ENCODE results near the gene APBA2.

Gene APBA2

GRCh38 chr15:28956491-28956890 is 70.7 kb downstream of the APBA2 start:
- DNase-seq (ENCODE audit: low read depth in 2 of 2): no peak

DNA sequence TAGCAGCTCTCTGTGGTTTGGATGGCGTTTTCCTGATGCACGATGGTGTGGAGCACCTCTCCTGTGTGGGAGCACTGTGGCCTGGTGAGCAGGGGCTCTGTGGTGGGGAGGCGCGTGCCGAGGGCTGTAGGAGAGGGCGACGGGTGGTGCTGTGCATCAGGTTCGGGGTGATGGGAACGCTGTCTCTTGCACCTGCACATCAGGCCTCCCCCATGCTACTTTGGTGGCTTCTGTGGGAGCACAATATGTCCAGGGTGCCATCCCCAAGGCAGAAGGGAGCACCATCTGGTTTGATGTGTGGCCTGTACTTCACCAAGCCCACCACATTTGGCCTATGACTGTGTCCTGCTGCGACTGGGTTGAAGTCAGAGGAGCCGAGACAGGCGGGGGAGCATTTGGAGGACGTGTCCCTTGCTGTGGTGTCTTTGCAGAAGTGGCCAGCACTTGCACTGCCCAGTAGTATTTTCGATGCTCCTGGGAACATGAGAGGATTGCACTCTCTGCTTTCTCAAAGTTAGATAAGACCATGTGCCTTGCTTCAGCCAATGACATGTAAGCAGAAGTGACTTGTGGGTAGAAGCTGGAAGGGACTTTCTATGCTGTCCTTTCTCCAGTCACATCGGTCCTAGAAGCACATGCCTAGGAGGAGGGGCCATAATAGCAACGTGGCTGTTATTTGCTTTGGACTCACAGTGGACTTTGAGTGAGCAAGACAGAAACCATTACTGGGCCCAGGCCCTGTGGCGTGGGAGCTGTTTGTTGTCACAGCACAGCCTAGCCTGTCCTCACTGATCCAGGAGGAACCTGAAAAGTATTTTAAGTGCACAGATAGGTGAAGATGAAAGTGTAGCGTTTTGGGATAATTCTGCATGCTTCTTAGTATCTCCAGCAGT is 72.1 kb downstream of the APBA2 start:
- DNase-seq (ENCODE audit: low read depth in 2 of 2): no peak

DNA sequence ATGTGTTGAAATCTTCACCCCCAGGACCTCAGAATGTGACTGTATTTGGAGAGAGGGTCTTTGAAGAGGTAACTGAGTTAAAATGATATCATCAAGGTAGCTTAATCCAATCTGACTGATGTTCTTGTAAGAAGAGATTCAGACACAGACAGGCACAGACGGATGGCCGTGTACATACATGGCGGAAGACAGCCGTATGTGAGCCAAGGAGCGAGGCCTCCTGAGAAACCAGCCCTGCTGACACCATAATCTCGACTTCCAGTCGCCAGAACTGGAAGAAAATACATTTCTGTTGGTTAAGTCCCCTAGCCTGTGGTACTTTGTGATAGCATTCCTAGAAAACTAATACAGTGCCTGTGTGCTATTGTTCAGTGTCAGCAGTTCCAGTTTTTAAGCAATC is 73.6 kb downstream of the APBA2 start:
- DNase-seq (ENCODE audit: low read depth in 2 of 2): no peak

GRCh38 chr15:28960979-28961378 is 75.2 kb downstream of the APBA2 start:
- DNase-seq (ENCODE audit: low read depth in 2 of 2): no peak

- DNase-seq (ENCODE audit: low read depth in 2 of 2): no peak
Measured at GRCh38 chr15:28961391-28961790, 75.6 kb downstream of the APBA2 start.

DNA sequence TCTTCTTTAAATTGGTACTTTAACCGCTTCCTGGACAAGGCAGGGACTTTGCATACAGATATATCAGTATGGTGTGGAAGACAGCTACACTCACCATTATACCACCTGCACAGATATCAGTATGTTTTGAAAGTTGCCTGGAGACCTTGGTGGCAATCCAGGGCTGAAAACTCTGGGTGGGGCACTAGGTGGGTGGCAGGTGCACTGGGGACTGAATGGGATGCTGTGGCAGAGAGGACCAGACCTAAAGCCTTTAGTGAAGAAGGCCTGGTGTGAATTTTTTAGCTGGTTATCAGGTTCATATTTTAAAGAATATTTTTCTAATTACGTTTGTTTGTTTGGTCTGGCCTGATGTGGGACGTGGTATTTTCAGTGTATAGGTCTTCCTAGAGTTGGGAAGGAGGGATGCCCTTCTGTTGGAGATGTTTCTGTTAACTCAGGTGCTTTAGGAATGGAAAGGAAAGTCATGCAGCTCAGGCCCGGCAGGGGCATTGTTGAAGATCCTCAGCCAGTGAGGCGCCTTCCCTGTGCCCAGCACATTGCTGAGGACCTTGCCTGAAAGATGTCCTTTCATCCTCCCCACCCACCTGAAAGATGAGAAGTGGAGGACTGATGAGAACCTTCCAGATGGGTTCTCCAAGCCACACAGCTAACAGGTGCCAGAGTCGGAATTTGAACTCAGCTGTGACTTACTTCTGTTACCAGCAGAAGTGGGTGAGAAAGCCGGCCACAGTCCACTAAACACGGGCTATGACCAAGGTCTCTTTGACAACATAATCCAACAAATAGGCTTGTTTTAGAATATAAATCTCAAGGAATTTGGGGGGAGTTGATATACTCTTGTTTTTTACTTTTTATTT is 77.3 kb downstream of the APBA2 start:
- DNase-seq (ENCODE audit: low read depth in 2 of 2): no peak

GRCh38 chr15:28963711-28964081 is 77.9 kb downstream of the APBA2 start:
- no peak for DNase-seq (ENCODE audit: low read depth in 2 of 2)

DNA sequence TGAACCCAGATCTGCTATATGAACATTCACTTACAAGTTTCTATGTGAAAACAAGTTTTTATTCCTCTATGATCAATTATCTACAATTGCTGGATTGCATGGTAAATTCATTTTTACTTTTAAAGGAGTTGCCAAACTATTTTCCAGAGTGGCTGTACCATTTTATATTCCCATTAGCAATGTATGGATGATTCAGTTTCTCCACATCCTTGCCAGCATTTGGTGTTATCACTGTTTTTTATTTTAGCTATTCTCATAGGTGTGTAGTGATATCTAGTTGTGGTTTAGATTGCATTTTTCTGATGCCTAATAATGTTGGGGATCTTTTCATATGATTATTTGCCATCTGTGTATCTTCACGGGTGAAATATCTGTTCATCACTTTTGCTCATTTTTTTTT is 78.3 kb downstream of the APBA2 start:
- no peak for DNase-seq (ENCODE audit: low read depth in 2 of 2)

GRCh38 chr15:28967066-28967465 is 81.3 kb downstream of the APBA2 start:
- DNase-seq (ENCODE audit: low read depth in 2 of 2): no peak

DNA sequence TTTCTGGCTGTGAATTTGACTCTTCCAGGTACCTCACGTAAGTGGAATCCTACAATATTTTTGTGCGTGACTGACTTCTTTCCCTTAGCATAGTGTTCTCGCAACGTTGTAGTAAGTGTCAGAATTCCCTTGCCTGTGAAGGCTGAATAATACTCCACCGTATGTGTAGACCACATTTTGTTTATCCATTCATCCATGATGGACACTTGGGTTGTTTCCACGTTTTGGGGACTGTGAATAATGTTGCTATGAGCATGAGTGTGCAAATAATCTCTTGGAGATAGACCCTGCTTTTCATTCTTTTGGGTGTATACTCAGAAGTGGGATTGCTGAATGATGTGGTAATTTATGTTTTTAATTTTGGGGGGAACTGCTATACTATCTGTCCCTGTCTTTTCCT is 82.2 kb downstream of the APBA2 start:
- DNase-seq (ENCODE audit: low read depth in 2 of 2): no peak

GRCh38 chr15:28969511-28970085 is 83.8 kb downstream of the APBA2 start:
- no peak for DNase-seq (ENCODE audit: low read depth in 2 of 2)

DNA sequence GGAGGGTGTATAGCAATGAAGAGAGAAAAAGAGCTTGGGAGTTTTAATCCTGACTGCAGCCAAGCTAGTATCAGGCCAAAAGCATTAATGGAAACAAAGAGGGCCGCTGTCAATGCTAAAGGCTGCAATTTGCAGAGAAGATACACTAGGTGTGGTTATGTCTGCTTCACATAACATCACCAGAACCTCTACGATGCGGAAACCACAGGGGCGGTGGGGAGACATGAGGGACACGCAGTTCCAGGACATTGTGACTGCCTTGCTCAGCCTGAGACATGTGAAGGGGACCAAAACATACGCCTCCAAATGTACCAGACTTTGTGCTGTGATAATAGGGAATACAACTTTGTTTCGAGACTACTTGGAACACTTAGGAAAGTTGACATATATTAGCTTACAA is 88.4 kb downstream of the APBA2 start:
- DNase-seq (ENCODE audit: low read depth in 2 of 2): no peak

DNA sequence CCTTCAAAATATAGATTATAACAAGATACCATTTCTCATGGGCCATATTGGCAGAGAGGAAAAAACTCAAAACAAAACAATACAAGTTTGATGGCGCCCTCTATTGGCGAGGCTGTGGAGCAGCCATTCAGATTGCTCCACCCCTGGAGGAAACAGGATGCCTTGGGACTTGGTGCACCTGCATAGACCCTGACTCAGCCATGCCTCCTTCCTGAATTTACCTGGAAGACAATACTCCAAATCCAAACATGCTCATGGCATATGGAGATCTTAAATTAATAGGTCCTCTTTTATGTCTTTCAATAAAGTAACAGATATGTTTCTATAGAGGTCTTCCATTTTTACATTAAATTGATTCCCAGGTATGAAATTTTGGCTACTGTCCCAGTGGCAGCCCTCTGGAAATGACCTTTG is 90.0 kb downstream of the APBA2 start:
- peak; percentile 53 to 58 for DNase-seq (ENCODE audit: low read depth in 2 of 2)

DNA sequence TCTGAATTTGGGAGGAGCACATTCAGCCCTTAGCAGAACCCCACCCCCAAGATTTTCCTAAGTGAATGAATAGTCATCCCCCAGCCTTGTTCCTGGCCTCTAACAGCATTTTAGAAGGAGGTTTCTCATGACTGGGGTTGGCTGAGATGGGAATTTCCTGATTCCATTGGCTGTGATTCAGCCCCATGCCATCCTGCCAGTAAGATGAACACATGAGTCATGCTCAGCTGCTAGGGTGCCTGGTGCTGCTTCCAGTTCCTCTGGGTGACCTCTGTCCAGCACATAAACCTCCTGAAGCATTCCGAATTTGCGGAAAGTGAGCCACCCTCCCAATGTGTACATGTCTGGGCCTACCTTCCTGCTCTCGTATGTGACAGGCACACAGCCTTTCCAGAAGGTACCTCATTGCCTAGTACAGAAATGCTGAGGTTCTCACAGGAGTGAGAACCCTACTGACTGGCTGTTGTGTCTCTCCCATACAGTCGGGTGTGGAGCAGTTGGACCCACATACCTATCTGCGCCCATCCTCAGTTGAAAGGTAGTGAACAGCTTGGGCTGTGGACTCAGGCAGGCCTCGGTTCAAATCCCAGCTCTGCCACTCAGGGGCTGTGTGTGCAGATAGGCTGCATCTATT is 91.7 kb downstream of the APBA2 start:
- no peak for DNase-seq (ENCODE audit: low read depth in 2 of 2)

DNA sequence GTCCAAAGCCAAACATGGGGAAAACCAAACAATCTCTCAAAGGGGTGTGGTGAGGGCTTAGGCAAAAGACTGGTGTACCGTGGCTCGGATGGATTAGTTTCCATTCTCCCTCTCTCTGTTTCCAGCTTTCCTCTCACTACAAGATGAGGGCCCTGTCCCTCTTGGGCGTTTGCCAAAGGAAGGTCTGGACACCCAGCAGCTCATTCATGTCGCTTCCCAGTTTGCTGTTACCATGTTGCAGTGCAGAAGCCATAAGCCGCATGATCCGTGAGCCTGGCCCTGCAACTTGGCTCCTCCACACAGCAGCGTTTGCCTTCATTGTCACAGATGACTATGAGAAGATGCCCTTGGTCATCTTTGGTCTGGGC is 92.2 kb downstream of the APBA2 start:
- no peak for DNase-seq (ENCODE audit: low read depth in 2 of 2)

GRCh38 chr15:28978661-28979060 is 92.9 kb downstream of the APBA2 start:
- no peak for DNase-seq (ENCODE audit: low read depth in 2 of 2)

DNA sequence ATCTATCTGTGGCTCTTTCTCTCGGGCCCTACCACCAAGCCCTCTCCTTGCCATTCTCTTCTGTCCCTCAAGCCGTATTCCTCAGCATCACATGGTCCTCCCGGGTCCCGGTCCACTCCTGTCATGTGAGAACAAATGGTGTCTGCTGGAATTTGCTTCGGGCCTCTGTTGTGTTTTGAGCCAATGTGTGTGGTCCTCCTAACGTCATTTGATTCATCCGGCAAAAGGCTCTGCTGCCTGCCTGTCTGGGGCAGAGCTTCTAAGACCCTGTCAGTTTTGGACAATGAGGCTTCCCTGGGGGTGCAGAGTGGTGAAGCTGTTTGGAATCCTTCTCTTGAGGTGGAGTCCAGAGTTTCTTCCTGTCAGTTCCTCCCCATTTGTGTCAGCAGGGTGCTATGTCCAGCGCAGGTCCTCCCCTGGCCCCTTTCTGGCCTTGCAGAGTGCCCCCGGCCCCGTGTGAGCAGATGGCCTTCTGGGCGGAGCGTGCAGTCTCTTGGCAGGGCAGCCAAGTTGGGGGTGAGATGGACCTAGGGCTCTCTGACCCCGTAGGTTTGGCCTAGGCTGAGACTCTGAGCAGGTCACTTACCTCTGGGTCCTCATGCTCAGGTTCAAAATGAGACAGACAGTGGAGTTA is 93.6 kb downstream of the APBA2 start:
- no peak for DNase-seq (ENCODE audit: low read depth in 2 of 2)

- DNase-seq (ENCODE audit: low read depth in 2 of 2): no peak
Measured at GRCh38 chr15:28980709-28981350, 95.1 kb downstream of the APBA2 start.

DNA sequence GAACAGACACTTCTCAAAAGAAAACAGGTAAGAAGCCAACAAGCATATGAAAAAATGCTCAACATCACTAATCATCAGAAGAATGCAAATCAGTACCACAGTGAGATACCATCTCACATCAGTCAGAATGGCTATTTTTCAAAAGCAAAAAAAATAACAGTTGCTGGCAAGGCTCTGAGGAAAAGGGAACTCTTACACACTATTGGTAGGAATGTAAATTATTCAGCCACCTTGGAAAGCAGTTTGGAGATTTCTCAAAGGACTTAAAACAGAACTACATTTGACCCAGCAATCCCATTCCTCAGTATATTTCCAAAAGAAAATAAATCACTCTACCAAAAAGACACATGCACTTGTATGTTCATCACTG is 95.6 kb downstream of the APBA2 start:
- DNase-seq (ENCODE audit: low read depth in 2 of 2): no peak

- DNase-seq (ENCODE audit: low read depth in 2 of 2): no peak
Measured at GRCh38 chr15:28981921-28982320, 96.1 kb downstream of the APBA2 start.

DNA sequence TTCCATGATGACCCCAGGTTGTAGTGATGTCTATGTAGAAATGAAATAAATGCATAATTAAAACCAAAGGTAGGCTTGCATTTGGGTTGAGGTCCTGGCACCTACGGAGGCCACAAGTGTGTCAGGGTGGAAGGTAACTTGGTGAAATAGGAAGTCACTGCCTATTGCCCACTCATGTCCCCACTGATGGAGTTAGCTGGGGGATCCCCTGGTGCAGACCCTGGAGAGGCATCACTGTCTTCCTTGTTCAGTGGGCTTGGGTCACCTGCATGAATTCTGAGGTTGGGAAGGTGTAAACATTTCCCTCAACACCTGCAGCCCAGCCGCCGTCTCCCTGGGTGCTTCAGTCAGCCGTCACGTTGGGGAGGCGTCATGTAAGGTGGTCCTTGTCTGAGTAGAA is 97.1 kb downstream of the APBA2 start:
- DNase-seq (ENCODE audit: low read depth in 2 of 2): no peak

Data from stimulated activated CD4-positive, alpha-beta T cell treated with anti-CD3 and anti-CD28 coated beads, Interleukin-4, amount 100 ng/mL, for 48 hours (primary cell).